HCT116 (cell line): ENCODE data around the gene ALK. TPM values are rescaled to one million over a fixed set of nuclear protein-coding genes. Genes with fewer than 3 reads are reported as not detected.

Experiments used
- ATAC-seq: fragments of 200-7000 bp; cut with Tn5 transposase; 2 replicates; pipeline ENCODE4 v1.9.1; 2020; ENCODE audit warnings: mild to moderate bottlenecking, moderate library complexity
- BruUV-seq: library from RNA; stranded (reverse); fragments of 400-500 nt; replicated peaks from 2 replicates; lab custom pipeline; 2021; lab: Mats Ljungman, UMichigan
- CTCF ChIA-PET: fragments of 300-600 bp; sonication (Branson Sonifier 250); formaldehyde crosslinking; loops from one replicate; lab custom pipeline; 2021; ENCODE audit warnings: antibody characterized with exemption; lab: Charles Lee
- POLR2A ChIA-PET: fragments of 300-600, 350-600 bp; sonication (Branson Sonifier 250); formaldehyde crosslinking; loops from one replicate; lab custom pipeline; 2021; ENCODE audit warnings: antibody characterized with exemption; lab: Charles Lee
- RAD21 ChIA-PET, 2 experiments: fragments of 300-600 bp; sonication (Branson Sonifier 250); formaldehyde crosslinking; loops; one replicate each; lab custom pipeline; 2023; ENCODE audit warnings: low total read pairs in 2 of 2; ENCODE audit not compliant: uncharacterized antibody in 2 of 2, unreplicated experiment in 2 of 2, low non-redundant PET in 1 of 2; lab: Charles Lee
- DNase-seq: peaks from one replicate; pipeline ENCODE4 v3.0.0-alpha.2; 2010; ENCODE audit warnings: low read depth, low spot score
- H2AFZ ChIP-seq: fragments of 200-600 bp; shearing (Covaris generic), sonication (generic); 2 replicates; pipeline ENCODE4 v1.6.1; 2017; ENCODE audit warnings: low read depth, mixed run types, mixed read lengths, antibody characterized with exemption, low read length; ENCODE audit not compliant: poor library complexity, severe bottlenecking
- H3K27ac ChIP-seq: 2 replicates; pipeline ENCODE4 v1.5.1; 2012; ENCODE audit warnings: low read depth, low read length
- H3K27me3 ChIP-seq: fragments of 200-600 bp; sonication (generic); 2 replicates; pipeline ENCODE4 v1.6.1; 2016; ENCODE audit warnings: mixed run types, low read length, mixed read lengths; ENCODE audit not compliant: insufficient read depth
- H3K36me3 ChIP-seq, 2 experiments: fragments of 200-500 bp in 1 of 2; fragments of 200-600 bp in 1 of 2; sonication (Bioruptor generic) in 1 of 2; sonication (generic) in 1 of 2; 2 replicates each; pipeline versions ENCODE4 v1.5.1 to v1.6.1; 2014 to 2016; ENCODE audit warnings: low read length in 2 of 2, inconsistent platforms in 1 of 2, mixed read lengths in 1 of 2, mixed run types in 1 of 2; ENCODE audit not compliant: insufficient read depth in 2 of 2, control insufficient read depth in 1 of 2
- H3K4me1 ChIP-seq, 2 experiments: fragments of 200-600 bp in 1 of 2; sonication (generic) in 1 of 2; 2 replicates each; pipeline versions ENCODE4 v1.5.1 to v1.6.1; 2012 to 2017; ENCODE audit warnings: low read length in 2 of 2, inconsistent platforms in 1 of 2, mild to moderate bottlenecking in 1 of 2, mixed read lengths in 1 of 2, mixed run types in 1 of 2, moderate library complexity in 1 of 2; ENCODE audit not compliant: insufficient read depth in 2 of 2, control insufficient read depth in 1 of 2
- H3K4me2 ChIP-seq: fragments of 200-600 bp; sonication (generic); 2 replicates; pipeline ENCODE4 v1.6.1; 2017; ENCODE audit warnings: mixed run types, low read length, mixed read lengths
- H3K4me3 ChIP-seq, 2 experiments: fragments of 200-600 bp in 1 of 2; sonication (generic) in 1 of 2; replicated peaks in 1 of 2; 2 replicates each; pipeline ENCODE4 v1.5.1; 2011 to 2016; ENCODE audit warnings: low read length in 2 of 2, control low read depth in 1 of 2, low read depth in 1 of 2, mild to moderate bottlenecking in 1 of 2, mixed read lengths in 1 of 2, mixed run types in 1 of 2
- H3K79me2 ChIP-seq: fragments of 200-600 bp; sonication (generic); 2 replicates; pipeline ENCODE4 v1.6.1; 2017; ENCODE audit warnings: mild to moderate bottlenecking, mixed run types, low read length, moderate library complexity, mixed read lengths; ENCODE audit not compliant: insufficient read depth
- H3K9ac ChIP-seq: fragments of 200-600 bp; sonication (generic); 2 replicates; pipeline ENCODE4 v1.6.1; 2016; ENCODE audit warnings: low read length, mixed read lengths
- H3K9me2 ChIP-seq: fragments of 200-600 bp; sonication (generic), shearing (Covaris generic); 2 replicates; pipeline ENCODE4 v1.6.1; 2017; ENCODE audit warnings: mixed run types, mild to moderate bottlenecking, moderate library complexity; ENCODE audit not compliant: insufficient read depth
- H3K9me3 ChIP-seq, 2 experiments: fragments of 200-500 bp in 1 of 2; fragments of 200-600 bp in 1 of 2; sonication (Bioruptor generic) in 1 of 2; sonication (generic) in 1 of 2; 2 replicates each; pipeline ENCODE4 v1.6.1; 2014 to 2017; ENCODE audit warnings: low read length in 2 of 2, mixed read lengths in 2 of 2, inconsistent platforms in 1 of 2, low read depth in 1 of 2, mild to moderate bottlenecking in 1 of 2, mixed run types in 1 of 2, moderate library complexity in 1 of 2; ENCODE audit not compliant: control insufficient read depth in 1 of 2, insufficient read depth in 1 of 2
- H4K20me1 ChIP-seq: fragments of 200-600 bp; sonication (generic), shearing (Covaris generic); 2 replicates; pipeline ENCODE4 v1.6.1; 2017; ENCODE audit warnings: mixed run types, mild to moderate bottlenecking, moderate library complexity; ENCODE audit not compliant: insufficient read depth
- EGR1 ChIP-seq: IDR thresholded peaks from 2 replicates; pipeline ENCODE4 v1.6.1; 2012; ENCODE audit warnings: low read depth
- FOSL1 ChIP-seq: IDR thresholded peaks from 2 replicates; pipeline ENCODE4 v1.6.1; 2012; ENCODE audit warnings: low read depth
- POLR2A ChIP-seq: IDR thresholded peaks from 2 replicates; pipeline ENCODE4 v1.7.0; 2011; ENCODE audit warnings: borderline replicate concordance; ENCODE audit not compliant: insufficient read depth, insufficient read length; ENCODE audit errors: extremely low read depth
- POLR2AphosphoS5 ChIP-seq: IDR thresholded peaks from 2 replicates; pipeline ENCODE4 v1.6.1; 2011; ENCODE audit warnings: mild to moderate bottlenecking, low read depth, low read length, moderate library complexity
- SP1 ChIP-seq: IDR thresholded peaks from 2 replicates; pipeline ENCODE4 v1.6.1; 2012; ENCODE audit warnings: low read depth
- TCF7L2 ChIP-seq: IDR thresholded peaks from 2 replicates; pipeline ENCODE4 v1.7.0; 2011; ENCODE audit warnings: borderline replicate concordance, inconsistent platforms; ENCODE audit not compliant: insufficient read depth, insufficient read length; ENCODE audit errors: extremely low read depth
- YY1 ChIP-seq: IDR thresholded peaks from 2 replicates; pipeline ENCODE4 v1.6.1; 2011; ENCODE audit warnings: low read length, low read depth, moderate library complexity, mild to moderate bottlenecking; ENCODE audit not compliant: insufficient replicate concordance; ENCODE audit errors: extremely low read depth
- ZNF274 ChIP-seq: fragments of 200-500 bp; sonication (Bioruptor generic); IDR thresholded peaks from 2 replicates; pipeline ENCODE4 v1.6.1; 2014; ENCODE audit warnings: mild to moderate bottlenecking, low read depth, low read length, inconsistent platforms
- intact Hi-C: fragments of 100-400 bp; cut with micrococcal nuclease; formaldehyde crosslinking; loops from 2 replicates; pipeline ENCODE4 v1.10.0; 2022
- total RNA-seq: library from RNA; stranded (reverse); gene quantifications from one replicate; pipeline ENCODE4 v1.2.1, GENCODE V29; 2021; ENCODE audit not compliant: unreplicated experiment

ALK gene
- total RNA-seq, 1 experiment from 2014 or later = not detected

DNA sequence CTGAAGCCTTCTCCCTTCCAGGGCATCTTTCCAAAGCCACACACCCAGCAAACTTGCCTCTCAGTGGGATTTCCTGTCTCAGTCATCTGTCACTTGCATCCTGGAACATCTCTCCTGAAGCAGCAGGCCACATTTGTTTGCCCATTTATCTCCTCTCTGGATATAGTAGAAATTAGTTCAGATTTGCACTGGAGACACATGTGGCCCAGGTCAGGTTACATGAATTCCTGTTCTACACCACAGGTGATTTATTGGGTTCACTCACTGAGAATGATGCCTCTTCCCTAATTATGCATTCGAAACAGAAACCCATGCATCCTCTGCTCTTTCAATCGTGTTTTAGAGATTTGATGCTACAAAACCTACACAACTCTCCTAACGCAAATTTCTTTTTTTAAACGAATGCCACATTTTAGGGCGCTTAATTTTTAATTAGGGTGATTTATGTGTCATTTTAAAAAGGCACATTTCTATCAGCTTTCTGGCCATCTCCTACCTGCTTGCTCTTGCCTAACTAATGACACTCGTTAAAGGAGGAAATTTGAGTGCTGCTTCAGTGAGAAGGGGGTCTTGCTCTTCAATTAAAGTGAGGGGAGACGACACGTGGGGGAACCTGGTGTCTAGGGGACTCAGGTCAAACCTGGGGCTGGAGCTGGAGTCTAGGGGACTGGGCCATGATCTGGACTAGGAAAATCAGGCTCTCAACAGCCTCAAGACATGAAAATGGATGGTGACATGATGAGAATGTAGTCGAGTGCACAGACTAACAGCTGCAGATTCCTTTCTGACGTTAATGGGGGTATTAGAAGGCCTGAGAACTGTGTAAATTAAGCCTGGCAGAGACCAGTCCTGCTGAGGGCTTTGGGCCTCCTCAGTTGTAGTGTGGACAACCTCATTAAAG, 584.8 kb downstream of the ALK start:
- Histone ChIP-seq H3K36me3 (no peaks in the 10 kb centered on the region), H3K4me3 (no peak overlapping the region), H3K4me2 (no peak overlapping the region), H3K4me1 (no peaks in the 10 kb centered on the region), H3K27ac (no peak overlapping the region), H3K9ac (no peak overlapping the region), H3K9me3 (no peaks in the 10 kb centered on the region), H3K27me3 (peaks cover 63% of the 10 kb centered on the region), H4K20me1 (no peaks in the 10 kb centered on the region), H3K9me2 (no peaks in the 10 kb centered on the region), H2AFZ (no peak overlapping the region), H3K79me2 (no peaks in the 10 kb centered on the region)
- ChIA-PET POLR2A (no interaction called here), CTCF (no interaction called here), RAD21 (no interaction called here)
- TF ChIP-seq ZNF274 (no peak), FOSL1 (no peak), POLR2A (no peak), SP1 (no peak), TCF7L2 (no peak)
- ATAC-seq = no peak
- DNase-seq = no peak
- no TSS peak for BruUV-seq
- intact Hi-C loops = no loop called here

DNA sequence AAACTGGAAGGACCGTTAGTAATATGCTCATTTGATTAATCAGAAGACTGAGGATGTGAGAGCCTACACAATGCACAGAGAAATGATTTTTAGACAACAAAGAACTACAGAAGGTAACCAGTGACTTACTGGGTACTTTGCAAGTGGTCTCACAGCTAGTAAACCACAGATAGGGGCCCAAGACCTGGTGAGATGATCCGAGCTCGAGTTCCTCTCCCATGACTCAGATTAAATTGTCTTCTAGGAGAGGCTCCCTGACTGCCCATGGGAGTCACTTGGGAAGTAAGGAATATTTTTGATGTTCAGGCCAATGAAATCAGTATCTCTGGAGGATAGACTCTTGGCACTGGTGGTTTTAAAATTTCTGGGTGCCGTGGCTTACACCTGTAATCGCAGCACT, 586.0 kb downstream of the ALK start:
- Histone ChIP-seq H3K9ac (no peak overlapping the region), H4K20me1 (no peaks in the 10 kb centered on the region), H3K9me2 (no peaks in the 10 kb centered on the region), H3K27ac (no peak overlapping the region), H3K4me1 (no peaks in the 10 kb centered on the region), H2AFZ (no peak overlapping the region), H3K36me3 (no peaks in the 10 kb centered on the region)
- DNase-seq = no peak
- no peak for ATAC-seq
- no peak for TF ChIP-seq POLR2AphosphoS5
- no peak for TF ChIP-seq EGR1
- no peak for TF ChIP-seq YY1
- TF ChIP-seq POLR2A = no peak
- TF ChIP-seq FOSL1 = no peak
- no peak for TF ChIP-seq TCF7L2
- TF ChIP-seq, all 23 proteins: peak for 0
- H3K27me3 ChIP-seq = peaks cover 51% of the 10 kb centered on the region
- BruUV-seq = no TSS peak
- H3K4me3 ChIP-seq = no peak overlapping the region
- no peak overlapping the region for H3K4me2 ChIP-seq
- RAD21 ChIA-PET = no interaction called here
- CTCF ChIA-PET = no interaction called here
- intact Hi-C loops = no loop called here
- POLR2A ChIA-PET = no interaction called here
- H3K9me3 ChIP-seq = no peaks in the 10 kb centered on the region
- no peaks in the 10 kb centered on the region for H3K79me2 ChIP-seq
